GM21447 (cell line): ENCODE measurements around the gene TRMT61A.

Source experiments
- ATAC-seq: cut with Tn5 transposase; IDR thresholded peaks from one replicate; pipeline ENCODE4 v1.9.1; 2021; ENCODE audit not compliant: unreplicated experiment

The TRMT61A gene

DNA sequence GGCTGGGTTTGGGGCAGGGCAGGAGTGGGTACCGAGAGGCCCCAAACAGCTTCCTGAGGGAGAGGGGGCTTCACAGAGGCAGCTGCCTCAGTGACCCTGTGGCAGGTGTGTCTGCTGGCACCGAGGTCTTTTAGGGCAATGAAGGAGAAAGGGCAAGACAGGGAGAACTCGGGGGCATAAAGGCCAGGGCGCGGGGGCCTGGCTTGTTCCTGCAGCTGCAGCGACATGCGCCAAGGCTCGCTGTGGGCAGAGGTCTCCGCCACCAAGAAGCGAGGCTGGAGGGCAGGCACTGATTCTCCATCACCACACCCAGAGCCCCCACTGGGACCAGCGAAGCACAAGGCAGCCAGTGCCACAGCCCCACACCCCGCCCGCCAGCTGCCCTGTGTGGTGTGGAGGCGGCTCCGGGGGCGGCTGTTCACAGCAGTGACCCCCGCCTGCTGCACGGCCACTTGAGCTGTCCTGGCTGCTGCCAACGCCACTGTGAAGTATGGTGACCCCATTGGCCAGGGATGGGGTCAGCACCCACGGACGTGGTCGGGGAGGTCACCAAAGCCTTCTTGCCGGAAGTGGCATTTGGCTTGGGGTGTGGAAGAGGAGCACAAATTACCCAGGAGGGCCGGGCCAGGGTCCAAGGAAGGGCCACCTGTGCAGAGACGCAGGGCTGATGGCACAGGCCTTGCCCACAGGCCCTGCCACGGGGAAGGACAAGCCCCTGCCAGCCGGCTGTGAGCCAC lies 17.1 kb downstream of the TRMT61A start:
- no peak for ATAC-seq

DNA sequence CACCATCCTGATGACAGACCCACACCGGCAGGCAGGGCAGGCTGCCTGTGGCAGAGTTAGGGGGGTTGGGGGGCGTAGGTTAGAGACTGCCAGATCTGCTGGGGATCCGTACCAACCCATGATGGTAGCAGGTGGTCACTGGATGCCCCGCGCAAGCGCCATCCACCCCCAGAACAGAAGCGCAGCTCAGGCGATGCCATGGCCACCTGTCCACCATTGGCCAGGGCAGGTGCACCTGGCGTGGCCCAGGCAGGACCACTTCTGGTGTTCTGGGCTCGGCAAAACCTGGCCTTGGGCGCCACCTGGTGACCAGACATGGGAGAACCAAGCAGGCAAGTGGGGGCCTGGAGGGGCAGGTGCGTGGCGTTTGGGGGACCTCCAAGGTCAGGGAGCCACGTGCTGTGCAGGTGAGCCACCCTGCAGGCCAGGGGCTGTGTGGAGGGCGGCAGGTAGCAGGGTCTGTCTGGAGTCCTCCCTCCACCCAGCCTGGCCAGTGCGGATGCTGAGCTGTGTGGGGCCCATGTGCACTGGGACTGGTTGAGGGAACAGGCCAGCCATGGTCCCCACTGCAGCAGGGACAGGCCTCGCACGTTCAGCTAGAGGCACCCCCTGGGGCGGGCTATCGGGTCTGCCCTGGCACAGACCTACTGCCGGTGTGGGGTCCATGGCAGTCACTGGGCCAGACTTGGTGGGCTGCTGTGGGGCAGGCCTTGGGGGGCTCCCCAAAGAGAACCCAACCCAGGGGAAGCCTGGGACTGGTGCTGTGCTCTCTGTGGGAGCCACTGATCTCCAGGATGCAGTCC lies 17.9 kb downstream of the TRMT61A start:
- ATAC-seq: no peak

DNA sequence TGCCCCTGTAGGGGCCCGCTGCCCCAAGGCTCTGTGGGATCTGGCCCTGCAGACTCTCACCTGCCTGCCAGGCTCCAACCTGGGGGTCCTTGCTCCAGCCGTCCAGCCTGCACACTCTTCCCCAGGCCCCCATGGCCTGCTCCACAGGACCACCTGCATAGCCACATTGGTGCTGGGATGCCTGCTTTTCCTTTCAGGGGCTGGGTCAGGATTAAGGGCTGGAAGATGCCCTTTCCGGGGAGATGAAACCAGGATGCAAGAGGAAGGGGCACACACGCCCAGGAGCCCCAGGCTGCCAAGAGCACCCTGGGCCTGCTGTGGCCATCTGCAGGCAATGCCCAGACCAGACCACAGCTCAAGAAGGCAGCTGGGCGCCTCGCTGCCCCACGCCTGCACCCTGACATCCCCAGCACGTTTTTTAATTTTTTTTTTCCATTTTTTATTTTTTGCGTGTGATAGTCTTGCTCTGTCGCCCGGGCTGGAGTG lies 18.5 kb downstream of the TRMT61A start:
- no peak for ATAC-seq

DNA sequence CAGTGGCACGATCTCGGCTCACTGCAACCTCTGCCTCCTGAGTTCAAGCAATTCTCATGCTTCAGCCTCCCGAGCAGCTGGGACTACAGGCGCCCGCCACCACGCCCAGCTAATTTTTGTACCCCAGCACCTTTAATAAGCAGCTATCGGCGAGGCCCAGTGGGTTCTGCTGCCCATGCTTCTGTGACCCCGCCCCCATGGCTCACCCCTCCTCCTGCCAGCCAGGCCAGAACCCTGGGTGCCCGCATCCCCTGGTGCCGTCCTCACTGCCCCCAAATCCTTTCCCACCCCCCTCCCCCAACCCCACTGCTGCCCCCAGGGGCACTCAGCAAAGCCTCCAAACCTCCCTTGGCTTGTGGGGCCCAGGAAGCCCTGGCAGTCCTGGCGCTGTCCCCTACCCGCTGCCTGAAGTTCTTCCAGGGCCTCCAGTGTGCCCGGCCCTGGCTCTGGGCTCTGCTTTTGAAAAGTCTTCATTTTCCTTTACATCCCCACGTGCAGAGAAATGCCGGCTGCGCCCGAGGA lies 19.0 kb downstream of the TRMT61A start:
- ATAC-seq: no peak

DNA sequence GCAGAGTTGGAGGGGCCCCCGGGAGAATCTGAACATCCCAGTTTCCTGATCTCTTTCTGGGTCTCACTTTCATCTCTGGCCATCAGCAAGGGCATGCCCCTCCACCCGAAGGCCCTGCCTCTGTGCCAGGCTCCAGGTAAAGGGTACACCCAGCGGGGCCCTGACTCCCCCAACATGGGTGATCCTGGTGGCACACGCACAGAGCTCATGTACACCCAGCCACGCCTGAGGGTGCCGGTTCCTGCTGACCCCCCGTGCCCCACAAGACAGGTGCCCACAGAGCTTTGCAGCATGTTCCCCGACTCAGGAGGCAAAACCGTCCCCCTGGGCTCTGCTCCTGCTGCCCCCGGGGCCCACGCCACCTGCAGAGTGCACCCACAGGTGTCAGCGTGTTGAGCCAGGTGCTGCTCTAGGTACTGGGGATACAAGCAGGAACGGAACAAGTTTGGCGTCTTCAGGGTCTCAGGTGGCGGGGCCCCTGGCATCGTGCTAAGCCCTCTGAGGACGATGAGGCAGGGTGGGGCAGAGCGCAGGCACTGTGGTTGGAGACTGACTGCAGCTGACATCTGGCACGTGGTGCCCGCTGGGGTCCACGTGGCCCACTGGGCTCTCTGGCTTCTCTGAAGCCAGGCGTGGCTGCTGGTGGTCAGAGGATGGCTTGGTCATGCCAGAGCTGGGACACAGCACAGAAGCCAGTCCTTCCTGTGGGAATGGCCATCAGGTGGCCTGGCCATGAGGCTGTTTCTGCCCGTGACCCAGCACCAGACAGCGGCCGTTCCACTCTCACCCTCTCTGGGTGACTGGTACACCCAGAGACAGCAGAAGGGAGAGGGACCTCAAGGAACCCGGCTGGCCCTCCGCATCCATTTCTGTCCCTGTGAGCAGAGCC lies 19.7 kb downstream of the TRMT61A start:
- ATAC-seq: no peak

DNA sequence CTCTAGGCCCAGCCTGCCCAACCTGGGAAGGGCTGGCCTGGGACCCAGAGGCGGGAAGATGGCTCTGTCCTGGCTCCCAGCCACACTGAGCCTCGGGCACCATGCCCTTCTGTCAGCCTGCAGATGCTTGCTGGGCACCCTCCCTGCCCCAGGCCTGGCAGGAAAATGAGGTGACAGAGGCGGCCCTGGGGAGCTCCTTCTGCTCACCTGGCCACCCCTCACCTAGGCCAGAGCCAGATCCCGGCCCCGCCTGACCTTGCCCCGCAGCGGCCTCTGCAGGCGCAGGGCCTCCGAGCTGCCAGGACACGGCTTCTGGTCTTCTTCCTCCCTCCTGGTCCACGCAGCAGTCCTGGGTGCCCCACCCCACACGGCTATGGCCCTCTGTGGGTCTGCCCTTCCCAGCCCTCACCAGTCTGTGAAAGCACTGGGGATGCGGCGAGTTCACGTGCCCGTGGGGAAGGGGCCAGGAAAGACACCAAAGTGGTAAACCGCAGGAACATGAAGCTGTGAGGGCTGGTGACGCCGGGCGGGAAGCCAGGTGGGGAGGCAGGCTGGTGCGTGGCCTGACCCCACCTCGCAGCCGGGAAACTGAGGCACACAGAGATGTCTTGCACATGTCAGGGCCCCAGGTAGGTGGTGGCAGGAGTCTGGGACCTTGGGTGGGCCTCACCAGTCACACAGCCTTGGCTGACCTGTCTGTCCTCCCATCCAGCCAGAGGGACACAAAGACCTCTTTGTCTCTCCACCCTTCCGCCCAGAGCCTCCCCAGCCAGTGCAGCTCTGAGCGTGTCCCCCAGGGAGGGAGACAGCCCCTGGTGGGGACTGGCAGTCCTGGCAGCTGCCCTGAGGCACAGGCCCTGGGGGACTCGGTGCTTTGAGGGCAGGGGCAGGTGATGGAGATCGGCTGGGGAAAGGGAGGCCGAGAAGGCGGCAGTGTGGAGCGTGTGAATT lies 20.6 kb downstream of the TRMT61A start:
- ATAC-seq: no peak

DNA sequence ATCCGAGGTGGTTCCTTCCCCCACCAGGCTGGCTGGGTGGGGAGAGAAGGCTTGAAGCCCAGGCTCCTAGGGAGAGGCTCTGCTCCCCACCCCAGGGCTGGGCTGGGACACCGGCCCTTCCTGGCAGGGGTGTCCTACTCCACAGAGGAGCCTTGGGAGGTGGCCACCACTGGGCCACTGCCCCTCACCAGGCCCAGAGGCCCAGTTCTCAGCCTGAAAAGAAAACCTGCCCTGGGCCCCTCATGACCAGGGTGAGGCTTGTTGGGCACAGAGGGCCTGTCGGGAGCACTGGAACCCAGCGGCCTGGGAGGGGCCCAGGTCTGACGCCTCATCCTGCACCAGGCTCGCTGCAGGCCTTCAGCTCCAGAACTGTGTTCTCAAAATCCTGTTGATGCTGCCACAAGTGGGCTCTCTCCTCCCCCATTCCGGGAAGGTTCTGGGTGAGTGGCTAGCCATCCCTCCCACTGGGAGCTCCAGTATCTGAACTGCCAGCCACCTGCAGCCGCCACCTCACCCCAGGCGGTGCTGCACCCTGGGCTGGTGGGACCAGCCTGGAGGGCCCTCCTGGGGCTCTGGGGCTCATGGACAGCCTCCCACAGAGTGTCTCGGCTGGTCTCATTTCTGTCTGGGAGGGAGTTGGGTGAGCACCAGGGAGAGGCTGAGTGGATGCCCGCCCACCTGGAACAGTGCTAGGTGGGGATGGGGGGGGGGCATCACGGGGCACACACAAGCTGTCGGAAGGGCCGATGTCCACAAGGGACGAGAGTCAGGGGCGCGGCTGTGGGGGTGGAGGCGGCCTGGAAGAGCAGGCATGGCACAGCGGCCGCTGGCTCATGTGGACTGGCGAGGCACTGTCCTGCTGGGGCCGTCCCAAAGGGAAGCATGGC lies 21.7 kb downstream of the TRMT61A start:
- ATAC-seq: no peak

DNA sequence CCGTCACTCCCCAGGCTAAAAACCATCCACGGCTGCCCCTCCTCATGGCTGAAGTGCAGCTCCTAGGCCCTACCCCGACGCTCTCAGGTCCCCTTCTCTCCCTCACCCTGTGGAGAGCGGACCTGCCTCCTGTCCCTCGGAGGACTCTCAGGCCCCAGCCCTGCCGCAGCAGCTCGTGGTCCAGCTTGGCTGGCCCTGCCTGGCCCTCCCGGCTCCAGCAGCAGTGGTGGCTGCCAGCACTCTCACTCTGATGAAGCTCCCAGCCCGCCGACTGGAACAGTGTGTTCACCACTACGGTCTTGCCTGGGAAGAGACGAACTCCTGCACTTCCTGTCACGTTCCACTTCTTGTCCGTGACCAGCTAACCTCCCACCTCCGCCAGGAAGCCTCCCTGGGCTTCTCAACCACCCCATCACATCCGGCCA lies 22.4 kb downstream of the TRMT61A start:
- no peak for ATAC-seq

DNA sequence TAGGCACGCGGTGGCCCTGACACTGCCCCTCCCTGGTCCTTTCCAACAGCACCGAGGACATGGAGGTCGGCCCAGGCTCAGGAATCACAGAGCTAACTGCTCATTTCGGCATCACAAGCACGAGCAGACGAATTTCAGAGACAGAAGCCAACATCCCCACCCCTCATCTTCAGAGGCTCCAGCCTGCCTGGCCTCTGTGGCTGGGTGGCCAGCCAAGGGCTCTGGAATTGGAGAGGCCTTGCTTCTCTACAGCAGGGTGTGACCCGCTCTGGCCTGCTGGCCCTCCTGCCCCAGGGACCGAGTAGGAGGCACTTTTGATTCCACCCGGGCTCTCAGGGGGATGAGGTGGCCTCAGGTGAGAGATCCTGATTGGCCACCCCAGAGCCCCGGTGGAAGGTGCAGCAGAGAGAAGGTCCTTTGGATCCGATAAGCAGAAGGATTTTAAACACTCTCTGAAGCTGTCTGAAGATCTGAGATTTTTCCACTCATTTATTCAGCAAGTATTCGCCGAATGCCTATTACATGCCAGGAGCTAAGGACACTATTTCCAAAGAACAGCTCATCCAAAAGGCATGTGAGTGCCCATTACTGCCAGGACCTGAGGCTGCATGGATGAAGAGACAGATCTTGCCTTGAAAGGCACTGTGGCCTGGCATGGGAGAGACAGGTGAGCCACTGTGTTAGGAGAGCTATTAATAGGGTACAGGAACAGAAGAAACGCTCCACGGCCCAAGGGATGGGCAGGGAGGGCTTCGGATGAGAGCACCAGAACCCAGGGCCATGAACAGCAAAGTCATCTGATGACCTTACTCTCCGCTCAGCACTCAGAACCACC lies 23.2 kb downstream of the TRMT61A start:
- no peak for ATAC-seq

DNA sequence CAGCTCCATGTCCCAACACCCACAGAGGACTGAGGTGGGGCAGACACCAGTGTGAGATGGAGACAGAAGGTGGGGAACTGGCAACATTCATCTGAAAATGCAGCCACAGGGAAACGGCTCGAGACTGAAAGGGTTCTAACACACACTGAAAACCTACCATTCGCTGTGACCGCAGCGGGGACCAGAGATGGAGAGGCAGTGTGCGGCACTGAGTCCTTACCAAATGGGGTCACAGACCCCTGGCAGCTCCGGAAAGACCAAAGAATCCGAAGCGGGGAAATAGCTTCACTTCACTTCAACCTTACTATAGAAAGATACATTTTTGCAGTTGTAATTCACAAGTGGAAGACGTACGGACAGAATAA lies 23.8 kb downstream of the TRMT61A start:
- ATAC-seq: no peak

DNA sequence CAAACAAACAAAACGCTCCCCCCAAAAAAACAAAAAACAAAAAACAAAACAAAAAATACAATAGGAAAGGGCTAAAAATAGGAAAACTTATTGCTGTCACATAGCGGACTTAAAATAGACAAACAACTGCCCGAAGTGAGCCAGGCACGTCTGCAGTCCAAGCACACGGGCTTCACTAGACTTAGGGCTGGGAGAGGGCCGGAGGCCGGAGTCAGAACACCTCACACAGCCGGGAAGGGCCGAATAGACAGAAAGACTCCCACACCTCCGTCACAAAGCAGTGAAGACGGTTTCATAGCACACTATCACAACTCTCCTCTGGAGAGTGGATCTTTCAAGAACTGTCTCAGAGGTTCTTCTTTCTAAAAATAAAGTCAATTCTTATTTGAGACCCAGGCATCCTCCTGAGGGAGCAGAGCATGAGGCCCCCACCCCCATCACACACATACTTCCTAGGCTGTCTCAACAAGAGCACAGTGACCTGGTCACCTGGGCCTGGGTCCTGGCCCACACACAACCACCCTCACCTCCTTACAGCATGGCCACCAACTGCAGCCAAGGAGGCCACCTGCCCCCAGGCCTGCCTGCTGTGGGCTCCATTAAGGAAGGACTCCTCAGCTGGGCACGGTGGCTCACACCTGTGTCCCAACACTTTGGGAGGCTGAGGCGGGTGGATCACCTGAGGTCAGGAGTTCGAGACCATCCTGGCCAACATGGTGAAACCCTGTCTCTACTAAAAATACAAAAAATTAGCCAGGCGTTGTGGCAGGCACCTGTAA lies 26.8 kb downstream of the TRMT61A start:
- no peak for ATAC-seq

DNA sequence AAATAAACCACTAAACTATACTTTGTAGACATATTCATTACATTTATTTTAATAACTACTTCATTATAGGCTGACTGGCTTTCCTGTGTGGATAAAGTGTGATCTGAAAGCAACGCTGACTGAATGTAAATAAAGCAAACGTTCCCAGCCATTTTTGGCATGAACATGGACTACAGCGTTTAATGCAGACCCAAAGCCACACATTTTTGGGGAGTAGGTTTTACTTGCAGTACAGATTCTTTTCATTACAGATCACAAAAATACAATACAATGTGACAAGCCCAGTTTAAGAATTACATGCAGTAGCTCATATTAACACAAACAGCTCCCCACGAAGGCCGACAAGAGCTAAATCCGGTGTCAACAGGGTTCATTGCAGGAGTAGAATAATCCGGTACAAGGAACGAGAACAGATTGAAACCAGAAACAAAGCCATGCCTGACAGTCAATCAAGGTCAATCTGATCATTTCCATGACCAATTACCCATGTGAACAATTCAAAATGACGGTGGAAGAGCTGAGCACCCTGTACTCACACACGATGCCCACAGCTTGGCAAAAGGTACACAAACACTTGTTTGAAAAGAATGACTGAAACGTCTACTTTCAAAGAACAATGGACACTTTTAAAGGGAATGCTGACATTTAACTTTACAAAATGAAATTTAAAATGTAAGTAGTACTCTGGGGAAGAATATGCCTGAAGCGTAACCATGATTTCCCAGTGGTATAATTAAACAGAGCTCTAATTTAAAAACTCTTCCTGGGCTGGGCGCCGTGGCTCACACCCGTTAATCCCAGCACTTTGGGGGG lies 28.2 kb downstream of the TRMT61A start:
- no peak for ATAC-seq

DNA sequence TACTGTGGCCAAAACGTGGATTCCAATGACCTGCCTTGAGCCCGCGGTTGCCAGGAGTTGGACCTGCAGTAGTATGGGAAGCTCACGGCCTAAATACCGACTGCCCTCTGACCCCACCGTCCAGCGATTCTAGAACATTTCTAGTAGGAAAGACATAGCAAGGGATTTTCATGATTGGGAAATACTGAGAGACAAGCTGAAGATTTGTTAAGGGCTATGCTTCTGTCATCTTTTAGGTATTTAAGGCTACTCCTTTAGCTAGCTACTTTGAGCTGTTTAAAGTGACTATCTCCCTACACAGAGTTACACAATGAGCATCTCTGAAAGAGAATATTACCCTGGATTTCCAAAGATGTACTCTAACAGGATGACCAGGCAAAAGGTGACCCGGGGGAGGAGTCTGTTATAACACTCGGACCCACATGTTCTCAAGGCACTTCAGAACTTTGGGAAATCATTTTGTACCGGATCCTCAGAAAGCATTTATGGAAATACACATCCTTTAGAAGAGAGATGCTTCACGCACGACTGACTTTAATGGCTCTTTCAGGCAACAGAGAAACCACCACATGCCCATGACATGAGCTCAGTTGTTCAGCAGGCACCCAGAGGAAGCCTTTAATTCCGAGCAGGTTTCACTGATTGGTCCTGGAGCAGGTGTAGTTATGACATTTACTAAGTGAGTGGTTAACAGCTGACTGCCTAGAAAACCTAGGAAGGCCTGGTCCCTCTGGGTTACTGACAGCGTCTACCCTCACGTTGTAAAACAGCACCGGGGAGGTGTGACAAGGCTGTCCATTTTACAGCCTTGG lies 29.3 kb downstream of the TRMT61A start:
- no peak for ATAC-seq

DNA sequence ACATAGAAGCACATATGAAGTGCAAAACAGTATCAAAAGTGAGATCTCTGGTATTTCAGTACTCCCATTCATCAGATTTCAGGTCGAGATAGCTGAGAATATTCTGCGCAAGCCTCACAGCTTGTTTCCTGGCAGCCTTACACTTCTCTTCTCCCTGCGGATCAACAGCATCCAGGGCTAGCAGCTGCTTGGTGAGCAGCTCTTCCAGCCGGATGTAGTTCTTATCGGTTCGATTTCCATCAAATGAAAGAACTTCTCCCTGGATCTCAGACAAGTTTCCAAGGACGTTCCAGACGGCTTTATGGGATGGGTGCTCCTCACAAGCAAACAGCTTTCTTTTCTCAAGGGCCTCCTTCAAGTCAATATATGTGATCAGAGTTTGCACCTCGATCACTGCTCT lies 30.8 kb downstream of the TRMT61A start:
- ATAC-seq: no peak

DNA sequence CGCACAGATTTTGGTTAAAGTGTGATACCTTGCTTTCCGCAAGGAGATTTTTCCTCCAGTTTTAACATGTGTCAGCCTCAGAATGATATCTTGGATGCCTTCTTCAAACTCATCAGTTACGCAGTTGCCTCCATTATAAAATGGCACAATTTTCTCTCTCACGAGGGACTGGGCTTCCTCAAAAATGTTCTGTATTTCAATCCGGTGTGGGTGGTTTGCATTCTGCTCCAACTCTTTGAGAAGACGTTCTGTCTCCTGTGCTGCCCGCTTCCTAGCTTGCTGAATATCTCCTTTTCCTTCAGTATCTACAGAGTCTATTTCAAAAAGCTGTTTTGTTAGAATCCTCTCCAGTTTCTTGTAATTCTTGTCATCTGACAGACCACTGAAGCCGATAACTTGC lies 31.7 kb downstream of the TRMT61A start:
- no peak for ATAC-seq
